Heart right ventricle (tissue), 16 donors: ENCODE results near the gene DSCAM. TPM values are rescaled to one million over a fixed set of nuclear protein-coding genes. Genes with fewer than 3 reads are reported as not detected.

Experiments used
- ATAC-seq, 8 donors: fragments of 200-7000 bp; cut with Tn5 transposase; one replicate each; pipeline ENCODE4 v1.9.1; 2020; ENCODE audit warnings: mild to moderate bottlenecking in 8 of 8, moderate library complexity in 8 of 8, moderate number of reproducible peaks in 1 of 8
- DNase-seq, 2 donors: peaks; one replicate each; pipeline ENCODE4 v3.0.0-alpha.2; 2020
- H3K27ac ChIP-seq, 10 donors: fragments of 200-600 bp; sonication (generic) in 2 of 10; one replicate each; pipeline versions ENCODE4 v1.5.0 to v1.8.0; 2020 to 2022; ENCODE audit warnings: mild to moderate bottlenecking in 3 of 10
- H3K27me3 ChIP-seq, 7 donors: fragments of 200-600 bp; one replicate each; pipeline ENCODE4 v1.8.0; 2021 to 2022; ENCODE audit warnings: mild to moderate bottlenecking in 2 of 7
- H3K36me3 ChIP-seq, 9 donors: fragments of 200-600 bp; sonication (generic) in 1 of 9; one replicate each; pipeline versions ENCODE4 v1.5.0 to v1.8.0; 2020 to 2022; ENCODE audit warnings: mild to moderate bottlenecking in 2 of 9
- H3K4me1 ChIP-seq, 9 donors: fragments of 200-600 bp; sonication (generic) in 1 of 9; one replicate each; pipeline versions ENCODE4 v1.5.0 to v1.8.0; 2020 to 2022; ENCODE audit warnings: mild to moderate bottlenecking in 4 of 9
- H3K4me3 ChIP-seq, 10 donors: fragments of 200-600 bp; sonication (generic) in 2 of 10; one replicate each; pipeline versions ENCODE4 v1.5.0 to v1.8.0; 2020 to 2022; ENCODE audit warnings: mild to moderate bottlenecking in 7 of 10, moderate library complexity in 2 of 10
- H3K9me3 ChIP-seq, 11 donors: fragments of 200-600 bp in 10 of 11; sonication (generic) in 2 of 11; one replicate each; pipeline versions ENCODE4 v1.5.0 to v1.8.0; 2013 to 2022; ENCODE audit warnings: mild to moderate bottlenecking in 2 of 11, control low read depth in 1 of 11, moderate library complexity in 1 of 11
- WGBS, 2 donors: extraction: QIAGEN DNeasy Blood & Tissue Kit; methylation state at CpG; one replicate each; pipeline ENCODE4 v1.1.7; 2013; ENCODE audit warnings: inconsistent platforms in 1 of 2; 5-methylcytosine and 5-hydroxymethylcytosine counted together
- intact Hi-C, 10 donors: fragments of 100-400 bp; cut with DNase I; formaldehyde crosslinking; loops; one replicate each; pipeline versions ENCODE4 v1.11.1 to v1.14.2; 2022
- polyA plus RNA-seq, 2 donors: library from polyadenylated mRNA; stranded (reverse); fragments of 200-250 nt; gene quantifications; one replicate each; pipeline ENCODE4 v1.2.3, GENCODE V29; 2013
- total RNA-seq, 10 donors: library from RNA; stranded (reverse); fragmentation: NEBNext Ultra II Directional in 3 of 10; extraction: Animal tissue kit (Norgen Biotek cat#: 25700) in 3 of 10; gene quantifications; one replicate each; pipeline versions ENCODE4 v1.2.1 to v1.2.4, GENCODE V29; 2021 to 2023
- TF ChIP-seq, protein P1 (sequence below), 9 donors: fragments of 200-600 bp; sonication (generic) in 2 of 9; IDR thresholded peaks; one replicate each; pipeline versions ENCODE4 v1.5.0 to v1.8.0; 2021 to 2022; ENCODE audit warnings: antibody characterized with exemption in 9 of 9, mild to moderate bottlenecking in 5 of 9, moderate library complexity in 1 of 9
- donor health status: Arrhythmogenic right ventricular cardiomyopathy.
- donor health status: ischemic (EF 13 %, LVEDD 7.1; RV severe dilation, severe dysfunction).
- donor health status: healthy with polysubstance abuse.
- donor health status: DM: no; HTN: yes; CAD: no.
- donor health status: DM: no; HTN: no; CAD: no.
- donor health status: ischemic (EF 25% LVEDD 6.9; RV normal size, moderate dysfunction).
- donor health status: ischemic (EF 25% LVEDD 5.7; RV mildly dilated, moderate dysfunction).
- donor health status: healthy.
- donor health status: DM: yes; HTN: yes; CAD: no.
- donor health status: Ischemic cardiomyopathy.
- donor health status: ischemic (EF 35%, LVEDD 5.7; RV mildly dilated, moderate dysfunction).
- donor health status: nonischemic (EF 11% LVEDD 7.7; RV severe dilation, severe dysfunction).
- donor health status: DM: yes; HTN: yes; CAD: no.
- donor health status: PGD.
- donor health status: ischemic (EF 29% LVEDD 5.4; RV normal size, mild dysfunction).
- donor health status: nonischemic (EF 23%, LVEDD 6.1; RV moderate dilation, normal function).

The DSCAM gene
- total and polyA plus RNA-seq, 12 donors: 0.03 to 0.04 TPM; not detected in 10

DNA sequence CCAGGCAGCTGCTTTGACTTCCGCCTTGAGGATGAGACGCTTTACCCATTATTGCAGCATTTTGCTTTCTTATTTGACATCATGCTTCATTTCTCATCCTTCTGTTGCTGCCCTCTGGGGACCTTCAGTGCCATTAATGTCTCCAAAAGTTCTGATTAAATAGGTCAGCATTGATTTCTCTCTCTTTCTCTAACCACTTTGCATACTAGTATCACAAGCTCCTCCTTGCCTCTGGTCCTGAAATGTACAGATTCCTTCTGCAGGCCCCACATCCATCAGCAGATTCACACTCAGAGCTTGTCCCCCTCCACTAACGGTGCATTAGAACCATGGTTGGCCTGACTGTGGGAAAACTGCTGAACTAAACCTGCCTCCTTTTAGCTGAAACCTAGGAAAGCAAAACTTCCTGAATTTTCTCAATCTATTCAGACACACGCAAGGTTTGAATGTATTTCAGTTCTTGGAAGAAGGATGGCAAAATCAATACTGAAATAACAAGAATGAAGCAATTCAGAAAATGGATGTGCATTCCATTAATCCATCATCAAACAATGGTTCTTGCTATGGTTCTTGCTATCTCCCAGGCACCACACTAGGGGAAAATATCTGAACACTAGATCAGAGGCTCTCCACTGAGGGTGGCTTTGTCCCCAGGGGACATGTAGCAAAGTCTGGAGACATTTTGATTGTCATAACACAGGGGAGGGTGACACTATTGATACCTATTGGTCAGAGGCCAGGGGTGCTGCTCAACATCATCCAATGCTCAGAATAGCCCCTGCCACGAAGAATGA is 825.2 kb downstream of the DSCAM start:
- TF ChIP-seq, protein P1, sequence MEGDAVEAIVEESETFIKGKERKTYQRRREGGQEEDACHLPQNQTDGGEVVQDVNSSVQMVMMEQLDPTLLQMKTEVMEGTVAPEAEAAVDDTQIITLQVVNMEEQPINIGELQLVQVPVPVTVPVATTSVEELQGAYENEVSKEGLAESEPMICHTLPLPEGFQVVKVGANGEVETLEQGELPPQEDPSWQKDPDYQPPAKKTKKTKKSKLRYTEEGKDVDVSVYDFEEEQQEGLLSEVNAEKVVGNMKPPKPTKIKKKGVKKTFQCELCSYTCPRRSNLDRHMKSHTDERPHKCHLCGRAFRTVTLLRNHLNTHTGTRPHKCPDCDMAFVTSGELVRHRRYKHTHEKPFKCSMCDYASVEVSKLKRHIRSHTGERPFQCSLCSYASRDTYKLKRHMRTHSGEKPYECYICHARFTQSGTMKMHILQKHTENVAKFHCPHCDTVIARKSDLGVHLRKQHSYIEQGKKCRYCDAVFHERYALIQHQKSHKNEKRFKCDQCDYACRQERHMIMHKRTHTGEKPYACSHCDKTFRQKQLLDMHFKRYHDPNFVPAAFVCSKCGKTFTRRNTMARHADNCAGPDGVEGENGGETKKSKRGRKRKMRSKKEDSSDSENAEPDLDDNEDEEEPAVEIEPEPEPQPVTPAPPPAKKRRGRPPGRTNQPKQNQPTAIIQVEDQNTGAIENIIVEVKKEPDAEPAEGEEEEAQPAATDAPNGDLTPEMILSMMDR (IDR thresholded peaks at IDR 0.05): no peak
- Histone ChIP-seq H3K27ac (no peak overlapping the region), H3K36me3 (no peaks in the 10 kb centered on the region), H3K4me1 (no peaks in the 10 kb centered on the region), H3K9me3 (peaks cover 0 to 4% (median 0%) of the 10 kb centered on the region in 11 donors), H3K27me3 (peaks cover 0 to 3% (median 0%) of the 10 kb centered on the region in 7 donors), H3K4me3 (no peak overlapping the region)
- no peak for DNase-seq
- intact Hi-C loops: no loop called here
- 75 to 87% methylated on average over 5 of the region's 5 CpGs for WGBS, 2 donors
- no peak for ATAC-seq

DNA sequence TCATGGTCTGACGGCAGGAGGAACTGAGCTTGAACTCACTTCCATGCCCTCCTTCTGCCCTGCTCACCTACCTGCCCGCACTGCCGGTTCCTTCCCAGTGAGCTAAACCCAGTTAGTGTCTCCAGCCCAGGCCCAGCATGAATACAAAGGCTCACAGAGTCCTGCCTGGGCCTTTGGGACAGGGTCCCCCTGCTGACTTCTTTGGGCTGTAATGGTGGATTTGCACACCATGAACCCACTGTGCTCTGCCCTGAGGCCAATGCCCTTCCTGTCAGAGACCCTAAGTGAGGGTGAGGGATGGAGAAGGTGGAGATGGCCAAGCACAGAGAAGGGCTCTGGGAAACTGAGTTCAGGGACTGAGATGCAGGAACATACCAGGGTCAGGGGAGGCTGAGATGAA is 826.3 kb downstream of the DSCAM start:
- intact Hi-C loops: no loop called here
- Histone ChIP-seq H3K36me3 (no peaks in the 10 kb centered on the region), H3K4me1 (no peaks in the 10 kb centered on the region), H3K27ac (no peak overlapping the region), H3K4me3 (no peak overlapping the region), H3K9me3 (peaks cover 0 to 4% (median 0%) of the 10 kb centered on the region in 11 donors), H3K27me3 (peaks cover 0 to 3% (median 0%) of the 10 kb centered on the region in 7 donors)
- TF ChIP-seq, protein P1 (IDR thresholded peaks at IDR 0.05): no peak
- DNase-seq (no peak), ATAC-seq (no peak)
- 92% methylated on average over 3 of the region's 3 CpGs for WGBS, 2 donors

- peaks cover 0 to 5% (median 0%) of the 10 kb centered on the region in 11 donors for H3K9me3 ChIP-seq
- H3K4me1 ChIP-seq: no peaks in the 10 kb centered on the region
- H3K27me3 ChIP-seq: peaks cover 0 to 3% (median 0%) of the 10 kb centered on the region in 7 donors
- 90 to 94% methylated on average over 3 of the region's 3 CpGs for WGBS, 2 donors
- H3K27ac ChIP-seq: no peak overlapping the region
- TF ChIP-seq, protein P1 (IDR thresholded peaks at IDR 0.05): no peak
- DNase-seq: no peak
- H3K36me3 ChIP-seq: no peaks in the 10 kb centered on the region
- intact Hi-C loops: no loop called here
- no peak overlapping the region for H3K4me3 ChIP-seq
- no peak for ATAC-seq
Measured at GRCh38 chr21:40018871-40019475, 828.0 kb downstream of the DSCAM start.

- WGBS, 2 donors: 92% methylated on average over 8 of the region's 8 CpGs
- TF ChIP-seq, protein P1 (IDR thresholded peaks at IDR 0.05): no peak
- H3K9me3 ChIP-seq: peaks cover 0 to 5% (median 0%) of the 10 kb centered on the region in 11 donors
- H3K4me3 ChIP-seq: no peak overlapping the region
- ATAC-seq (no peak), DNase-seq (no peak)
- H3K4me1 ChIP-seq: no peaks in the 10 kb centered on the region
- no peak overlapping the region for H3K27ac ChIP-seq
- no peaks in the 10 kb centered on the region for H3K36me3 ChIP-seq
- intact Hi-C loops: no loop called here
- peaks cover 0 to 3% (median 0%) of the 10 kb centered on the region in 7 donors for H3K27me3 ChIP-seq
Measured at GRCh38 chr21:40016667-40017066, 830.3 kb downstream of the DSCAM start.
